Lung (tissue), 12 donors: ENCODE data around the gene SETD1A. TPM values are rescaled to one million over a fixed set of nuclear protein-coding genes. Genes with fewer than 3 reads are reported as not detected.
A peak's percentile ranks its signal among the peaks of the same experiment; 100 is the strongest.

Experiments used
- ATAC-seq: fragments of 200-7000 bp; cut with Tn5 transposase; one replicate; pipeline ENCODE4 v1.9.1; 2020; ENCODE audit warnings: moderate number of reproducible peaks; ENCODE audit not compliant: insufficient read depth, low FRiP score
- DNase-seq, 3 donors: peaks; one replicate each; pipeline ENCODE4 v3.0.0-alpha.2; 2013 to 2017
- H3K27ac ChIP-seq, 2 donors: one replicate each; pipeline ENCODE4 v1.5.1; 2013; ENCODE audit warnings: mild to moderate bottlenecking in 2 of 2, moderate library complexity in 2 of 2, control low read depth in 1 of 2, inconsistent platforms in 1 of 2, low read depth in 1 of 2, low read length in 1 of 2
- H3K27me3 ChIP-seq, 3 donors: one replicate each; pipeline ENCODE4 v1.5.1; 2013; ENCODE audit warnings: low read length in 2 of 3; ENCODE audit not compliant: control insufficient read depth in 3 of 3, insufficient read depth in 3 of 3
- H3K36me3 ChIP-seq, 4 donors: one replicate each; pipeline ENCODE4 v1.5.1; 2013; ENCODE audit warnings: low read length in 4 of 4, mild to moderate bottlenecking in 1 of 4, moderate library complexity in 1 of 4; ENCODE audit not compliant: control insufficient read depth in 4 of 4, insufficient read depth in 4 of 4
- H3K4me1 ChIP-seq, 5 donors: one replicate each; pipeline ENCODE4 v1.5.1; 2013; ENCODE audit warnings: low read length in 5 of 5, mild to moderate bottlenecking in 2 of 5, moderate library complexity in 1 of 5; ENCODE audit not compliant: control insufficient read depth in 5 of 5, insufficient read depth in 5 of 5
- H3K4me3 ChIP-seq: one replicate; pipeline ENCODE4 v1.5.1; 2013; ENCODE audit warnings: mild to moderate bottlenecking, control low read depth, moderate library complexity
- H3K9ac ChIP-seq, 2 donors: one replicate each; pipeline ENCODE4 v1.5.1; 2013; ENCODE audit warnings: low read length in 2 of 2, control low read depth in 1 of 2; ENCODE audit not compliant: insufficient read depth in 1 of 2
- H3K9me3 ChIP-seq, 4 donors: one replicate each; pipeline ENCODE4 v1.5.1; 2013; ENCODE audit warnings: low read length in 3 of 4, mild to moderate bottlenecking in 1 of 4, moderate library complexity in 1 of 4; ENCODE audit not compliant: control insufficient read depth in 4 of 4, insufficient read depth in 3 of 4
- CTCF ChIP-seq: IDR thresholded peaks from 2 replicates; pipeline ENCODE4 v1.5.1; 2012; ENCODE audit warnings: mild to moderate bottlenecking; ENCODE audit errors: control extremely low read depth, extremely low read depth
- WGBS, 2 donors: extraction: QIAGEN DNeasy Blood & Tissue Kit; methylation state at CpG; one replicate each; pipeline ENCODE4 v1.1.7; 2013; 5-methylcytosine and 5-hydroxymethylcytosine counted together
- polyA plus RNA-seq, 2 donors: library from polyadenylated mRNA; stranded (reverse); fragments of 200-250 nt; gene quantifications; one replicate each; pipeline ENCODE4 v1.2.1, GENCODE V29; 2013
- total RNA-seq, 2 donors: library from RNA; depleted of rRNA in 1 of 2; stranded (reverse); fragments of >200 nt in 1 of 2; gene quantifications; one replicate each; pipeline ENCODE4 v1.2.1, GENCODE V29; 2014 to 2021
- donor health status: control.
- donor health status: control.
- donor health status: Bipolar disorder and iron deficiency.
- donor health status: healthy.
- donor health status: DM: yes; HTN: yes; CAD: no.

The SETD1A gene
- total and polyA plus RNA-seq, 4 donors = 7.4 to 22.0 (median 10.9) TPM

GRCh38 chr16:30927789-30928378, 29.7 kb upstream of the SETD1A start:
- Histone ChIP-seq H3K9ac (no peak overlapping the region), H3K4me1 (peaks cover 0 to 8% (median 7%) of the 10 kb centered on the region in 5 donors), H3K36me3 (peaks cover 3 to 35% (median 15%) of the 10 kb centered on the region in 4 donors), H3K4me3 (no peak overlapping the region), H3K27ac (no peak overlapping the region), H3K27me3 (no peaks in the 10 kb centered on the region), H3K9me3 (peaks cover 0 to 2% (median 0%) of the 10 kb centered on the region in 4 donors)
- 73 to 79% methylated on average over 15 of the region's 15 CpGs for WGBS, 2 donors
- DNase-seq (peak; percentile 76 to 81 (median 79)), ATAC-seq (no peak)
- TF ChIP-seq CTCF = no peak

- no peak for TF ChIP-seq CTCF
- no peak for ATAC-seq
- Histone ChIP-seq H3K36me3 (peaks cover 3 to 35% (median 14%) of the 10 kb centered on the region in 4 donors), H3K4me1 (peaks cover 0 to 8% (median 7%) of the 10 kb centered on the region in 5 donors), H3K9me3 (peaks cover 0 to 2% (median 0%) of the 10 kb centered on the region in 4 donors), H3K27me3 (no peaks in the 10 kb centered on the region), H3K27ac (no peak overlapping the region), H3K9ac (no peak overlapping the region), H3K4me3 (no peak overlapping the region)
- 91 to 93% methylated on average over 11 of the region's 11 CpGs for WGBS, 2 donors
- no peak for DNase-seq
These were observed 29.2 kb upstream of the SETD1A start for GRCh38 chr16:30928390-30928789.

GRCh38 chr16:30929167-30929566, 28.4 kb upstream of the SETD1A start:
- ATAC-seq (no peak), DNase-seq (no peak)
- H3K36me3 ChIP-seq = peaks cover 3 to 35% (median 14%) of the 10 kb centered on the region in 4 donors
- no peak overlapping the region for H3K4me3 ChIP-seq
- WGBS, 2 donors = 84 to 86% methylated on average over 7 of the region's 7 CpGs
- peaks cover 0 to 8% (median 7%) of the 10 kb centered on the region in 5 donors for H3K4me1 ChIP-seq
- H3K9ac ChIP-seq = no peak overlapping the region
- no peak for TF ChIP-seq CTCF
- H3K27me3 ChIP-seq = no peaks in the 10 kb centered on the region
- no peak overlapping the region for H3K27ac ChIP-seq
- peaks cover 0 to 2% (median 0%) of the 10 kb centered on the region in 4 donors for H3K9me3 ChIP-seq
